ENCODE results near the gene WDHD1.
A peak's percentile ranks its signal among the peaks of the same experiment; 100 is the strongest.
"Not testable (repeated sequence)": the region's sequence is repeated elsewhere in the genome, so short reads cannot be mapped to it uniquely, and the experiment has no call there.

The WDHD1 gene

DNA sequence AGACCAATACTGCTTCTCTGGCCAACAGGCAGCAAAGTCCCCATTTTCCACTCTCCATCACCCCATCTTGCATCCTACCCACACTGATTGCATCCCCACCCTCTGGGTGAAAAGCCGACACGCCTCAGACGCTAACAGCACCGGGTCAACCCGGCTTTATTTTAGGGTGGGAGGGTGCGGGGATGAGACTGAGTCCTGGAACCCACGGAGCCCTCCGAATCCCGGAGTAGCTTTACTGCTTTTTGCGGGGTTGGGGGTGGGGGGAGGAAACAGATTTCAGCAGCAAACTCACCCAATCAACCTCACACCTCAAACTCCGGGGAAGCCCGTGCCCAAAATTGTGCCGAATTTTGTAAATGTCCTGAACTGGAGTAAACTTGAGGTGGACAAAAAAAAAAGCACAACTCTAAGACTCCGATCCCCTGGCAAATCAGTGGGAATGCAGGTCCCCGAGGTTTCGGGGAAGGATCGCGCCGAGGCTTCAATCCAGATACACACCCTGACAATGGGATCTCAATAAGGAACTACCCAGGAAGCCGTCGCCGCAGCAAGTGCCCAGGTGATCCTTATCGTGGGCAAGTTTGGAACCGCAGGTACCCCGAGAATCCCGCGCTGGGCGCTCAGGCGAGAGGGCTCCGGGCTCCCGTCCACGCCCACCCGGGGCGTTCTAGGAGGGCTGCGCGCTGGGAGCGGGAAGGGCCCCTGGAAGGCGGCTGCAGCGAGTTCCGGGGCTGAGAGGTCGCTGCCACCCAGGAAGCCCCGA lies 125.3 kb downstream of the WDHD1 start:
- DNase-seq: peak; percentile 6

DNA sequence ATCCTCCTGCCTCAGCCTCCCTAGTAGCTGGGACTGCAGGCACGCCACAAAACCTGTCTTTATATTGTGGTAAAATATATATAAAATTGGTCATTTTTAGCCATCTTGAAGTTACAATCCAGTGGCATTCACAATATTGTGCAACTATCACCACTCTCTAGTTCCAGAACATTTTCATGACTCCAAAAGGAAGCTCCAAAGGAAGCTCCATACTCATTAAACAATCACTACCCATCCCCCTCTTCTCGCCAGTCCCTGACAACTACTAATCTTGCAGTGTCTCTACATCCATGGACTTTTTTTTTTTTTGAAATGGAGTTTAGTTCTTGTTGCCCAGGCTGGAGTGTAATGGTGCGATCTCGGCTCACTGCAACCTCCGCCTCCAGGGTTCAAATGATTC lies 127.3 kb downstream of the WDHD1 start:
- DNase-seq: no peak

DNA sequence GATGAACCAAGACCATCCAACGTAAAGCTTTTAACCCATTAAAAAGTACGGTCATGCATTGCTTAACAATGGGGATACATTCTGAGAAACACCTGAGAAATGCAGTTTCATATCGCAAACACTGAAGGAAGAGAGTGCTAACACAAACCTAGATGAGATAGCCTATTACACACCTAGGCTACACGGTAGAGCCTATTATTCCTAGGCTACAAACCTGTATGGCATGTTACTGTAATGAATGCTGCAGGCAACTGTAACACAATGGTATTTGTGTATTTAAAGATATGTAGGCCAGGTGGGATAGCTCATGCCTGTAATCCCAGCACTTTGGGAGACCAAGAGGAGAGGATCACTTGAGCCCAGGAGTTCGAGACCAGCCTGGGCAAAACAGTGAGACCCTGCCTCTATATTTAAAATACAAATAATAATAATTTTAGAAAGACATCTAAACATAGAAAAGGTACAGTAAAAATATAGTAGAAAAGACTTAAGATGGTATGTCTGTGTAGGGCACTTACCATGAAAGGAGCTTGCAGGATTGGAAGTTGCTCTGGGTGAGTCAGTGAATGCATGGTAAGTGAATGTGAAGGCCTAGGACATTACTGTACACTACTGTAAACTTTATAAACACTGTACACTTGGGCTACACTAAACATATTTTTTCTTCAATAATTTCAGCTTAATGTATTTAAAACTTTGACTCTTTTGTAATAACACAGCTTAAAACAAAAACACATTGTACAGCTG lies 128.9 kb downstream of the WDHD1 start:
- not testable (repeated sequence) for DNase-seq

DNA sequence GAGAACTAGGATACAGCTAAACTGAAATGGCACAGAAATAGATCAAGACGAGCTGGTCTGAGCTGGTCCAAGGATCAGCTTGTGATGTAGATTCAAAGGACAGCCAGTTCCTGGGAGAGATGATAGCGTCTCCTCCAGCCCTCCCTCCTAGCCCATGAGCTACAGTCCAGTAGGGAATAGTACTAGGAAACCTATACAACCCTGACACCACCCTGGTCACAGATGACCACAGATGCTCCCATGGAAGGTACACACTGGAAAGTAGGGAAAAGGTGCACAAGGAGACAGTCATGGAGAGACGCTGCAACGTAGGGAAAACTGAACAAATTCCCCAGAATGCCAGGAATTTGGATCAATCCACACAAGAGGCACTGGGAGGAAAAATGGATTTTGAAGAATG lies 131.2 kb downstream of the WDHD1 start:
- no peak for DNase-seq

DNA sequence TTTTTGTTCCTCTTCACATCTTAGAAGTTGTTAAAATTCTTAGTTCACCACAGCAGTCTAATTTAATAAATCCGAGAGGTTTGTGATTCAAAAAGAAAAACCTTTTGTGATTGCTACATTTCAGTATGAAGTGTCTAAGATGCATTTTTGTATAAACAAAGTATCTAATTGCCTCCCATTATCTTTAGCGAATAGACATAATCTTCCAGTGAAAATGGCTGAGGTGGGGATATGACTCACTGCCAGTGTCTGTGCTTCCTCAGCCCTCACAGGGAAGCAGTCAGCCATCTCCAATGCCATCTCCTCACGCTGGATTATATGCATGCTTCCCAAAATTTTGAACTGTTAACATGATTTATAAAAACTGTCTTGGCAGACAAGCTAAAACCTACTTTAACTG lies 131.9 kb downstream of the WDHD1 start:
- DNase-seq: no peak

DNA sequence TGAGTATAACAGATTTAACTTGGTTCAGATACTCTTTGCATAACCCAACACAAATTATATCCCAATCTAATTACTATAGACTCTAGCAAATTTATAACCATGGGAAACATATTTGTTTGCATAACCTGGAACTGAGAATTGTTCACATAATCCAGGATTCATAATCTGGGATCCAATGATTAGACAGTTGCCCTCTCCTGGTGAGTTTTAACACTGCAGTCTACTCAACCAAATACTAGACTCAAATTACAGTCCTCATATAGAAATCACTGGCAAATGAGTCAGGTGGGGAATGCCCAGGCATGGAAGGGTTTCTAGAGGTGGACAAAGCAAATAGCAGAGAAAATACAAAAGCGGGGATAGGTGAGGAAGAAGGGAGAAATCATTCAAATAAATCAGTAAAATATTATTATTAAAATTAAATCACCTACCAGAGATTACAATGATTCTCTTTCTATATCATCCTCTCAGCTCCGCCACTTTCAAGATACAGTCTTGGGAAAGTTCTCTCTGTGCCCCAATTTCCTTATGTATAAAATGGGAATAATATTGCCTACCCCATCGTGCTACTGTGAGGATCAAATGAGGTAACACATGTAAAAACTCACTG lies 133.6 kb downstream of the WDHD1 start:
- peak; percentile 64 for DNase-seq

DNA sequence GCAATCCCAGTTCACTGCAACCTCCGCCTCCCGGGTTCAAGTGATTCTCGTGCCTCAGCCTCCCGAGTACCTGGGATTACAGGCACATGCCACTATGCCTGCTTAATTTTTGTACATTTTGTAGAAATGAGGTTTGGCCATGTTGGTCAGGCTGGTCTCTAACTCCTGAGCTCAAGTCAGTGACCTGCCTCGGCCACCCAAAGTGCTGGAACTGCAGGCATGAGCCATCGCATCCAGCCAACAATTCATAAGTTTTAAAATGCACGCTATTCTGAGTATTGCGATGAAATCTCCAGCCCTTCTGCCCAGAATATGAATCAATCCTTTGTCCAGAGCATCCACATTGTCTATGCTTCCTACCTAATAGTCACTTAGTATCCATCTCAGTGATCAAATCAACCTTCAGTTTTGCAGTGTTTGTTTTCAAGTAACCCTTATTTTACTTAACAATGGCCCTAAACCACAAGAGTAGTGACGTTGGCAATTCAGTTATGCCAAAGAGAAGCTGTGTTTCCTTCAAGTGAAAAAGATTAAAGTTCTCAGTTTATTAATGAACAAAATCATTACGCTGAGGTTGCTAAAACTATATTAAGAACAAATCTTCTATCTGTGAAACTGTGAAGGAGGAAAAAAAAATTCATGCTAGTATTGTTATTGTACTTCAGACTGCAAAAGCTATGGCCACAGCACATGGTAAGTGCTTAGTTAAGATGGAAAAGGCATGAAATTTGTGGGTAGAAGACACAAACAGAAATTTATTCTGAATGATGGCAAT lies 135.2 kb downstream of the WDHD1 start:
- peak; percentile 40 for DNase-seq

DNA sequence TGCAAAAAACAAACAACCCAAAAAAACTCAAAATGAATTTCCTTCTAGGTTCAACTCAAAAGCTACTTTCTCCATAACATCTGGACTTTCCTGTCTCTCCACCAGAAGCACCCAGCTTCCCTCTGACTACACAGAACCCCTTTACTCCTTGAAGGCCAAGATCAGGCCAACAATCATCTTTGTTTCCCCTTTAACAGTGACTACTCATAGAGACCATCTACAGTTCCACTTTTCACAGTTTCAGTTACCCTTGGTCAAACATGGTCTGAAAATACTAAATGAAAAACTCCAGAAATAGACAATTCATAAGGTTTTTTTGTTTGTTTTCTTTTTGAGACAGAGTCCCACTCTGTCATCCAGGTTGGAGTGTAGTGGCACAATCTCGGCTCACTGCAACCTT lies 136.1 kb downstream of the WDHD1 start:
- peak; percentile 24 for DNase-seq

DNA sequence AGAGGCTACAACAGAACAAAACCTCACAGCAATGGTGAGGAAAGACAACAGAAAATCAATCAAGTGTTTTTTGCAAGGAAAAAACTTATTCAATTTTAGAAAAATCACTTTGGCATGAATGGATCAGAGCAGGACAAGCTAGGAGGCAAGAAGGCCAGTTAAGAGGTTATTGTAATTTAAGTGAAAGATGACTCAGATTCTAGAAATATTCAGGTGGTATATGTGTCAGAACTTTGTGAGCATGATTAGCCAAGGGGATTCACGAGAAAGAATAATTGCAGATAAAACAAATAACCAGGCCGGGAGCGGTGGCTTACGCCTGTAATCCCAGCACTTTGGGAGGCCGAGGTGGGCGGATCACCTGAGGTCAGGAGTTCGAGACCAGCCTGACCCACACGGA lies 137.0 kb downstream of the WDHD1 start:
- DNase-seq: no peak

Data from hematopoietic multipotent progenitor cell treated with erythropoietin and hydrocortisone succinate and interleukin-3 and kit ligand, for 4 days (in vitro differentiated cells).